HL-60 (cell line): Measurements from ENCODE around the gene EXOC6B.

Source experiments
- DNase-seq, 2 experiments: peaks; one replicate each; pipeline ENCODE4 v3.0.0-alpha.2; 2010 to 2020; ENCODE audit warnings: low read depth in 1 of 2, low spot score in 1 of 2
- H3K27ac ChIP-seq: fragments of 250-450 bp; sonication (Bioruptor Pico); replicated peaks from 2 replicates; pipeline ENCODE4 v1.5.1; 2020; ENCODE audit warnings: mild to moderate bottlenecking, moderate library complexity
- H3K27me3 ChIP-seq: fragments of 250-450 bp; sonication (Bioruptor Pico); 2 replicates; pipeline ENCODE4 v1.5.1; 2021; ENCODE audit warnings: mild to moderate bottlenecking, moderate library complexity; ENCODE audit not compliant: insufficient read depth, poor library complexity, severe bottlenecking
- H3K4me3 ChIP-seq: replicated peaks from 2 replicates; pipeline ENCODE4 v1.5.1; 2011; ENCODE audit warnings: mild to moderate bottlenecking, control low read depth, low read length; ENCODE audit not compliant: insufficient read depth
- GABPA ChIP-seq: IDR thresholded peaks from 2 replicates; pipeline ENCODE4 v1.6.1; 2012; ENCODE audit warnings: low read depth
- POLR2AphosphoS5 ChIP-seq: IDR thresholded peaks from 2 replicates; pipeline ENCODE4 v1.6.1; 2012; ENCODE audit warnings: low read depth
- SPI1 ChIP-seq: IDR thresholded peaks from 2 replicates; pipeline ENCODE4 v1.6.1; 2012; ENCODE audit warnings: low read depth, mild to moderate bottlenecking, borderline replicate concordance
- TF ChIP-seq, protein P1 (sequence below): IDR thresholded peaks from 2 replicates; pipeline ENCODE4 v1.6.1; 2012; ENCODE audit warnings: low read depth; ENCODE audit not compliant: insufficient replicate concordance
- TF ChIP-seq, protein P2 (sequence below): IDR thresholded peaks from one replicate; pipeline ENCODE4 v1.5.1; 2011; ENCODE audit warnings: low read length, control low read depth, inconsistent platforms; ENCODE audit not compliant: insufficient read depth

The EXOC6B gene

DNA sequence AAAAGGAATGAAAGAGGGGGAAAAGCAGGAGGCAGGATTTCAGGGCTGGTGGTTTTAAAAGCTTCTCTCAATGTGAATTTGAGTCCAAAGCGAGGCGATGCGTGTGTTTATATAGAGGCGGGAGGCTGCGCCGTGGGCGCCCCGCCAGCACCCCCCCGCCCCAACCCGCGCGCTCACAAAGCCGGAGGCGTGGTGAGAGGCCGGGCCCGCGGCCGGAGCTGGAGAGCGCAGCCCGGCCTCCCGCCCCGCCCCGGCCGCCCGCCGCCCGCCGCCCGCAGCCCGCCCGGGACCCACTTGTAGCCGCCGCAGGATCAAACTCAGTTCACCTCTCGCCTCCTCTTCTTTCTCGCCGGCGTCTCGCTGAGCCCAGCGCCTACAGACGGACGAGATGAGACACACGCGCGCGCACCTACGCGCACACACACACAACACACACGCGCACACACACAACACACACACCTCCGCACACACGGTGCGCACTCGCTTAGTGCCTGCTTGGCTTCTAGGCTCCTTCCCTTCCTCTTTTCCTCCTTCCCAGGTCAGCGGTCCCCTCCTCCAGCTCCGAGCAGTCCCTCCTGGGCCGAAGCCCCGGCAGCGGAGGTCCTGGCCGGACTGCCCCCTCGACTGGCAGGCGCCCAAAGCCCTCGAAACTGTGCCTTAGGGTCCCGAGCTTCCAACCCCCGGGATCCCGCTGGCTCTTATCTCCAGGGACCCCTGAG, 676.8 kb downstream of the EXOC6B start:
- H3K27ac ChIP-seq: no peak overlapping the region
- no peak overlapping the region for H3K4me3 ChIP-seq
- DNase-seq: no peak
- peaks cover 53% of the 10 kb centered on the region for H3K27me3 ChIP-seq
- TF ChIP-seq, protein P1, sequence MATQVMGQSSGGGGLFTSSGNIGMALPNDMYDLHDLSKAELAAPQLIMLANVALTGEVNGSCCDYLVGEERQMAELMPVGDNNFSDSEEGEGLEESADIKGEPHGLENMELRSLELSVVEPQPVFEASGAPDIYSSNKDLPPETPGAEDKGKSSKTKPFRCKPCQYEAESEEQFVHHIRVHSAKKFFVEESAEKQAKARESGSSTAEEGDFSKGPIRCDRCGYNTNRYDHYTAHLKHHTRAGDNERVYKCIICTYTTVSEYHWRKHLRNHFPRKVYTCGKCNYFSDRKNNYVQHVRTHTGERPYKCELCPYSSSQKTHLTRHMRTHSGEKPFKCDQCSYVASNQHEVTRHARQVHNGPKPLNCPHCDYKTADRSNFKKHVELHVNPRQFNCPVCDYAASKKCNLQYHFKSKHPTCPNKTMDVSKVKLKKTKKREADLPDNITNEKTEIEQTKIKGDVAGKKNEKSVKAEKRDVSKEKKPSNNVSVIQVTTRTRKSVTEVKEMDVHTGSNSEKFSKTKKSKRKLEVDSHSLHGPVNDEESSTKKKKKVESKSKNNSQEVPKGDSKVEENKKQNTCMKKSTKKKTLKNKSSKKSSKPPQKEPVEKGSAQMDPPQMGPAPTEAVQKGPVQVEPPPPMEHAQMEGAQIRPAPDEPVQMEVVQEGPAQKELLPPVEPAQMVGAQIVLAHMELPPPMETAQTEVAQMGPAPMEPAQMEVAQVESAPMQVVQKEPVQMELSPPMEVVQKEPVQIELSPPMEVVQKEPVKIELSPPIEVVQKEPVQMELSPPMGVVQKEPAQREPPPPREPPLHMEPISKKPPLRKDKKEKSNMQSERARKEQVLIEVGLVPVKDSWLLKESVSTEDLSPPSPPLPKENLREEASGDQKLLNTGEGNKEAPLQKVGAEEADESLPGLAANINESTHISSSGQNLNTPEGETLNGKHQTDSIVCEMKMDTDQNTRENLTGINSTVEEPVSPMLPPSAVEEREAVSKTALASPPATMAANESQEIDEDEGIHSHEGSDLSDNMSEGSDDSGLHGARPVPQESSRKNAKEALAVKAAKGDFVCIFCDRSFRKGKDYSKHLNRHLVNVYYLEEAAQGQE: no peak
- TF ChIP-seq GABPA (no peak), SPI1 (no peak), POLR2AphosphoS5 (no peak)
- TF ChIP-seq, protein P2, sequence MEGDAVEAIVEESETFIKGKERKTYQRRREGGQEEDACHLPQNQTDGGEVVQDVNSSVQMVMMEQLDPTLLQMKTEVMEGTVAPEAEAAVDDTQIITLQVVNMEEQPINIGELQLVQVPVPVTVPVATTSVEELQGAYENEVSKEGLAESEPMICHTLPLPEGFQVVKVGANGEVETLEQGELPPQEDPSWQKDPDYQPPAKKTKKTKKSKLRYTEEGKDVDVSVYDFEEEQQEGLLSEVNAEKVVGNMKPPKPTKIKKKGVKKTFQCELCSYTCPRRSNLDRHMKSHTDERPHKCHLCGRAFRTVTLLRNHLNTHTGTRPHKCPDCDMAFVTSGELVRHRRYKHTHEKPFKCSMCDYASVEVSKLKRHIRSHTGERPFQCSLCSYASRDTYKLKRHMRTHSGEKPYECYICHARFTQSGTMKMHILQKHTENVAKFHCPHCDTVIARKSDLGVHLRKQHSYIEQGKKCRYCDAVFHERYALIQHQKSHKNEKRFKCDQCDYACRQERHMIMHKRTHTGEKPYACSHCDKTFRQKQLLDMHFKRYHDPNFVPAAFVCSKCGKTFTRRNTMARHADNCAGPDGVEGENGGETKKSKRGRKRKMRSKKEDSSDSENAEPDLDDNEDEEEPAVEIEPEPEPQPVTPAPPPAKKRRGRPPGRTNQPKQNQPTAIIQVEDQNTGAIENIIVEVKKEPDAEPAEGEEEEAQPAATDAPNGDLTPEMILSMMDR: no peak

DNA sequence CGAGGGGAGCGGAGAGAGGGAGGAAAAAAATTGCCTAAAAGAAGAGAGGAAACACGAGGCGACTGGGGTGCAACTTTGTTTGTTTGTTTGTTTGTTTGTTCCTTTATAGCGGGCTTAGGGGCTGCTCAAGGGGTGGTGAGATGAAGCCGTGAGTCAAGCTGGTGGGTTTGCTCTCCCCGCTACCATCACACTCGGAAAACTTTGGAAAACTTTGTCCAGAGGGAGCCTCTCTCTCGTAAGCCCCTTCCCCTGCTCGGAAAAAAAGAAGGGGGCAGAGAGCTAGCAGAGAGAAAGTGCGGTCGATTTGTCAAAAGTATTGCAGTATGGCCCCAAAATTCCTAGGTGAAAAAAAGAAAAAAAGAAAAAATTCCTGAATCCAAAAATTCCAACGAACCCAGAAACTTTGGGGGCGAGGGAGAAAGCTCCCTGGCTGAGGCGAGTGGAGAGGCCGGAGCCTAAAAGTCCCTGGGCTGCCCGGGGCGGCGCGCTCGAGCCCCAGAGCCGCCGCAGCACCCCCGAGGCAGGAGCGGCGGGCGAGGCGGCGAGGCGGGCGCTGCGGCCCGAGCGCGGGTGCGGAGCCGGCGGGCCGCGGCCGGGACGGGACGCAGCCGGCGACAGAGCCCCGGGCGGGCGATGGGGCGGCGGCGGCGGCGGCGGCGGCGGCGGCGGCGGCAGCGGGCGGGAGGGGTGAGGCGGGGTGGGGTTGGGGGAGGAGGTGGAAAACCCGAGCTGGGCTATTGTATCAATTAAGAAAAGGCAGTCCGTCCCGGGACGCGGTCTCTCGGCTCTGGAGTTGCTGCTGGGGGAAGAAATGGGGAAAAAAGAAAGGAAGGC, 677.6 kb downstream of the EXOC6B start:
- Histone ChIP-seq H3K27ac (no peak overlapping the region), H3K27me3 (peaks cover 61% of the 10 kb centered on the region), H3K4me3 (no peak overlapping the region)
- TF ChIP-seq, protein P1: no peak
- TF ChIP-seq, protein P2: no peak
- no peak for TF ChIP-seq SPI1
- TF ChIP-seq GABPA: no peak
- no peak for TF ChIP-seq POLR2AphosphoS5
- no peak for DNase-seq

DNA sequence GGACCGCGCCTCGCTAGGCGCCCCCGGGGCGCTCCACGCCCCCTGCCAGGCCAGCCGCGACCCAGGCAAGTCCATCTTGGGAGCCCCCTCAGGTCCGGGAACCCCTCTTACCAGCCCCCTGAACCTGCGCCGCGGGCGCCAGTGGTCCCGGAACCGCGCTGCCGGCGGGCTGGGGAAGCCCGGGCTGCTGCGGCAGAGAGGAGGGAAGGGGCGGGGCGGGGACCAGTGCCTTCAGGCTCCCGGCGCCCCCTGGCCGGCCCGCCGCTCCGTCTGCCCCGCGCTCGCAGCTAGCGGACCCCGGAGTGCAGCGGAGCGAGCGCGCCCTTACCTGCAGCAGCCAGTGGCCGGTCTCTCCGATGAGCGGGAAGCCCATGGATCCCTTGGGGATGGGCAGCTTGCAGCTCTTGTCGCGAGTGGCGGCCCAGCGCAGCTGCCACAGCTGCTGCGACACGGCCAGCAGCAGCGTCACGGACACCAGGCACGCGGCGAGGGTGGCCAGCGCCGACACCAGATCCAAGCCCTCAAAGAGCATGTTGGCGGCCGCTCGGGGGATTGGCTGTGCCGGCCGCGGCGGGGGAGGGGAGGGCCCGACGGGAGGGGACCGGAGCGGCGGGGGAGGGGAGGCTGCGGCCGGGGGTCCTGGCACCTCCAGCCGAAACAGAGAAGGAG, 678.4 kb downstream of the EXOC6B start, which contains the start of gene CYP26B1:
CYP26B1 (minus strand) TSS at position 560 of the 669 bp plus-strand sequence; CDS start at position 532, 28 bp downstream.
- Histone ChIP-seq H3K27ac (no peak within 1 kb of the TSS), H3K27me3 (peaks cover 69% of the 10 kb centered on the region), H3K4me3 (no peak within 1 kb of the TSS)
- TF ChIP-seq POLR2AphosphoS5 (no peak), GABPA (no peak), SPI1 (no peak)
- TF ChIP-seq, protein P2: no peak
- TF ChIP-seq, protein P1: no peak
- no peak for DNase-seq
